ENCODE data around the gene APOF.
"Not testable (repeated sequence)": the region's sequence is repeated elsewhere in the genome, so short reads cannot be mapped to it uniquely, and the experiment has no call there.

APOF gene

GRCh38 chr12:56362130-56363059 is at the start of gene APOF:
TSS of gene APOF (minus strand) at chr12:56362857. CDS start at chr12:56362745, 112 bp downstream.
- DNase-seq, result no peak

- DNase-seq, result no peak
Observed at GRCh38 chr12:56411781-56412639, 49.4 kb upstream of the APOF start.

GRCh38 chr12:56410768-56411167 is 48.1 kb upstream of the APOF start:
- DNase-seq, result no peak

- no peak for DNase-seq
Observed at GRCh38 chr12:56408799-56409417, 46.3 kb upstream of the APOF start.

GRCh38 chr12:56404227-56404626 is 41.6 kb upstream of the APOF start:
- DNase-seq, result not testable (repeated sequence)

- not testable (repeated sequence) for DNase-seq
Observed at GRCh38 chr12:56401612-56402011, 39.0 kb upstream of the APOF start.

GRCh38 chr12:56401125-56401524 is 38.5 kb upstream of the APOF start:
- DNase-seq, result not testable (repeated sequence)

GRCh38 chr12:56399466-56399865 is 36.8 kb upstream of the APOF start:
- DNase-seq, result not testable (repeated sequence)

- DNase-seq, result no peak
Observed at GRCh38 chr12:56398324-56398723, 35.7 kb upstream of the APOF start.

- DNase-seq, result no peak
Observed at GRCh38 chr12:56392331-56392730, 29.7 kb upstream of the APOF start.

- no peak for DNase-seq
Observed at GRCh38 chr12:56391721-56392120, 29.1 kb upstream of the APOF start.

GRCh38 chr12:56389412-56389811 is 26.8 kb upstream of the APOF start:
- no peak for DNase-seq

GRCh38 chr12:56387152-56387736 is 24.6 kb upstream of the APOF start:
- no peak for DNase-seq

GRCh38 chr12:56385873-56386272 is 23.2 kb upstream of the APOF start:
- DNase-seq, result no peak

GRCh38 chr12:56382611-56383010 is 20.0 kb upstream of the APOF start:
- DNase-seq, result no peak

GRCh38 chr12:56377989-56378316 is 15.3 kb upstream of the APOF start:
- DNase-seq, result no peak

GRCh38 chr12:56377310-56377988 is 14.8 kb upstream of the APOF start:
- DNase-seq, result no peak

- DNase-seq, result no peak
Observed at GRCh38 chr12:56375598-56376434, 13.2 kb upstream of the APOF start.

- DNase-seq, result no peak
Observed at GRCh38 chr12:56374726-56375597, 12.3 kb upstream of the APOF start.

- no peak for DNase-seq
Observed at GRCh38 chr12:56373515-56373914, 10.9 kb upstream of the APOF start.
